Myocyte (in vitro differentiated cells): ENCODE measurements around the gene NABP2. TPM values are rescaled to one million over a fixed set of nuclear protein-coding genes. Genes with fewer than 3 reads are reported as not detected.

Experiments
- DNase-seq: peaks from one replicate; pipeline ENCODE4 v3.0.0-alpha.2; 2012; ENCODE audit warnings: low read depth
- polyA plus RNA-seq: library from polyadenylated mRNA; unstranded; fragments of >200 nt; gene quantifications from one replicate; pipeline ENCODE4 v1.2.1, GENCODE V29; 2012; ENCODE audit warnings: missing spikeins
- total RNA-seq: library from RNA; depleted of rRNA; stranded (reverse); fragments of >200 nt; gene quantifications from 2 replicates; pipeline ENCODE4 v1.2.3, GENCODE V29; 2014

The NABP2 gene
- total RNA-seq: 29.2 and 32.0 TPM in 2 replicates
- 44.5 TPM for polyA plus RNA-seq

DNA sequence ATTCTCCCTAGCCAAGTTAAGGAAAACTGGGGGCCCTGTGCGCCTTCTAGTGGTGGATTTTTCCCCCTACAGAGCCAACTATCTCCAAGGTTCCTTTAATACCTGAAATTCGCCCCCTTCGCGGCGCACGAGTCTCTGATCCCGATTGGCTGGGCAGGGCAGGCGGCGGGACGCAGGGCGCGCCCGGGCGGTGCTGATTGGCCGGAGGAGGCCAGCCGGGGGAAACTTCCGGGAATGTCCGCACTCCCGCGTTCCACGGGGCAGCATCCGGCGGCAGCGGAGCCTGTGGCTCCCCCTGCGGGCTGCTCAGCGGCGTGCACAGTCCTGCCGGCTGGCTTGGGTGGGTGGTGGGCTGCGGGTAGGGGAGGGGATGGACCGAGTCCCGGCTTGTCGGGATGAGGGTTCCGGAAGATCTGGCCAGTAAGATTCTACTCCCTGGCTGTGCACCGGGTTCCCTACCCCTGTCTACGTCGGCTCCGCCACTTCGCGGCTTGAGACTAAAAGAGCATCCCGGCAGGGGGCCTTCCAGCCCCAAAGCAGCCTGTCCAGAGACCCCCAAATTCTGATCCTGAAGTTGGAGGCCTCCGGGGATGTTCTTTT lies at the start of gene NABP2:
Gene NABP2, plus strand, starts transcription at position 241 of the 600 bp plus-strand sequence. CDS start 515 bp downstream, outside the sequence.
- peak; percentile 99 for DNase-seq

DNA sequence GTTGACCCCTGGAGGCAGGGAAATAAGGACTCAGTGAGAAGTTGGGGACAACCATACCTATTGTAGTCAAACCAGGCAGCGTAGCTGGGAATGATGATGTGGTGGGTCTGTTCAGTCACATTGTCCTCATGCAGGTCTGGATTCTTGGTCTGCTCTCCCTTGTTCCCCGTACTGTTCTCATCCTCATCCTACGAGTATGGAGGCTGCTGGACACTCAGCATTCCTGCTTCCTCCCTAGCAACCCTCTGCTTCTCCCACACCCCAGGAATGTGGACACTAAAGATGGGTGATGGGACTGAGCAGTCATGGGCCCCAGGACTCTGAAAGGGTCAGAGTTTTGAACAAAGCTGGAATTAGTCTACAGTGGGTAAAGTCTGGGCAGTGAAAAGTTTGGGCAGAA lies 45.8 kb upstream of the NABP2 start:
- no peak for DNase-seq

DNA sequence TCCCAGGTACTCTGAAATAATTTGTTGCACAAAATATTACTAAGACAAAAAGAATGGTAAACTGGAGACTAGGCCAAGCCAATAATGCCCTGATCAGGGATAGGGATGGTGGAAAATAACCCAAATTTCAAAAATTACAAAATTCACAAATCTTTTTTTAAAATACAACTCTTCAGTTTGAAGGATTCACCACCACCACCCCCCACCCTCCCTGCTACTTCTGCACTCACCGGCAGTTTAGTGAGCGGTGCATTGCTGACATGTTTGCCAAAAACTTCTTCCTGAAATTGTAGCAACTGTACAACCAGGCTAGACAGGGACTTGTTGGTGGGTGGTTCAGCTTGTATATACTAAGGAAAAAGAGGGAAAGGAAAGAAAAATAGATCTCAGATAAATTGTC lies 37.2 kb upstream of the NABP2 start:
- DNase-seq: no peak

DNA sequence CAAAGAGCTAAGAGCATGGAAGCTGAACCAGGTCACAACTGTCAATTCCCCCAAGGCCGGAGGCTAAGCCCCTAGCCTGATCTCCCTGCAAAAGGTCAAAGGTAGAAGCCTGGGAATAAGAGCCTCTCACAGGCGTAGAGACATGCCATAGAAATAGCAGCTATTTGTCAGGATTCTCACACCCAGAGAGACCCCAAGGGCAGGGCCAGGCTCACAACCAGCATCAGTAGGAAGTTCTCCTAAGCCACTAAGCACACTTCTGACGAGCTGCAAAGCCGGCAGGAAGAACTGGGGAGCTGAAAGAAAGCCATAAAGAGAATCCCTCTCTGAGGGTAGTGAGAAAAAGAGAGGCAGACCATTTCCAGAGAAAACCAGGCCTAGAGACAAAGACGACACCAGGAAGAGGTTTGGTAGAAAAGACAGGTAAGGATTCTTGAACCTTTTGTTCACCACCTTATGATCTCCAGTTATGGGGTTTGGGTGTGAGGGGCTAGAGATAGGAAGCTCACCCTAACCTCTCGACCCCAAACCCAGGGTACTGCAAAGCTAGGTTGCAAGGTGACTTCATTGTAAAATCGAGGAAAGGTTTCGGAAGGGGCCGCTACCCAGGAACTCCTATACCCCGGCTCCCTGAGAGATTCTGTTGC lies 35.9 kb upstream of the NABP2 start:
- no peak for DNase-seq

DNA sequence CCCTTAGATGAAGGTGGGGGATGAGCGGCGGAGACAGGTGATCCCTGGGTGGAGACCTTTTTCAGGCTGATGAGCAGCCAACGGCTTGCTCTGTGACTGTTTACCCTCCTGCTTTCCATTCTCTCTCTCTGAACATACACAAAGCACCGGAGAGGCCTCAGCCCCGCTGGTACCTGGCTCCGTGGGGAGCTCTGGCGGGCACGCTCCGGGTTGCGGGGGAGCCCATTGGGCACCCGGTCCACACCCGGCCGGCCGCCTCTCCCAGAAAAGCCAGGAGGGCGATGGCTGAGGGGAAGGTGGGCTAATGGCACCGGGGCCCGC lies 35.4 kb upstream of the NABP2 start:
- no peak for DNase-seq

DNA sequence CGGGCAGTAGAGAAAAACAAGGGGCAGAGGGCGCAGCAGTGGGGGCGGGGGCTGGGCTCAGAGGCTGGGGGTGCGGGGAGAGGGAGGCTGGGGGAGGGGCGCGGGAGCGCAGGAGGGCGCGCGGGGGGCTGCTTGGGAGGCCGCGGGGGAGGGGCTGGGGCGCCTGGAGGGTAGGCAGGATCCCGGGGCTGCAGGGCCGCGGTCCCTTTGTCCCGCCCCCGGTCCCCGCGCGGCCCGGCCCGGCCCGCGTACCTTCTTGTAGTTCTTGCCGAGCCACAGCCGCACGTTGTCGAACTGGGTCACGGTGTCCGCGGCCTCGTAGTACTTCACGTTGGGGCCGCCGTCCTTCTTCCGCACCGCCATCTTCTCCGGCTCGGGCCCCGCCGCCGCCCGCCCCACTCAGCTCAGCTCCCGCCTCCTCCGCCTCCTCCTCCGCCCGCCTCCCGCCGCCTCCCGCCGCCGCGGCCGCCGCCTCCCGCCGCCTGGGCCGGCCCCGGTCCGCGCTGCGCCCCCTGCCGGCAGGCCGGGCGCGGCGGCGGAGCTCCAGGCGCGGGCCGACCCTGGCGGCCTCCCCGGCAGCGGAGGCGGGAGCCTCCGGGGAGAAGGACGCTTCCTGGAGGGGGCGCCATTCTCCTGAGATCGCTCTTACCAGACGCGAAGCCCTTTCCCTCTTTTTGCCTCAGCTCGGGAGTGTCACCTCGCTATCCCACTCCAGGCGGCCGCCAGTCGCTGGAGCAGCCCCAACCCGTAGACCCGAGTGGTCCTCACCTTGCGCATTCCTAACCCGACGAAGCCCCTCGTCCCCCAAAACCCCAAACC lies 34.8 kb upstream of the NABP2 start, which contains the start of gene SMARCC2:
Gene SMARCC2, minus strand, starts transcription at position 385 of the 819 bp plus-strand sequence. Its CDS starts 22 bp downstream, at position 363.
- DNase-seq: peak; percentile 90

DNA sequence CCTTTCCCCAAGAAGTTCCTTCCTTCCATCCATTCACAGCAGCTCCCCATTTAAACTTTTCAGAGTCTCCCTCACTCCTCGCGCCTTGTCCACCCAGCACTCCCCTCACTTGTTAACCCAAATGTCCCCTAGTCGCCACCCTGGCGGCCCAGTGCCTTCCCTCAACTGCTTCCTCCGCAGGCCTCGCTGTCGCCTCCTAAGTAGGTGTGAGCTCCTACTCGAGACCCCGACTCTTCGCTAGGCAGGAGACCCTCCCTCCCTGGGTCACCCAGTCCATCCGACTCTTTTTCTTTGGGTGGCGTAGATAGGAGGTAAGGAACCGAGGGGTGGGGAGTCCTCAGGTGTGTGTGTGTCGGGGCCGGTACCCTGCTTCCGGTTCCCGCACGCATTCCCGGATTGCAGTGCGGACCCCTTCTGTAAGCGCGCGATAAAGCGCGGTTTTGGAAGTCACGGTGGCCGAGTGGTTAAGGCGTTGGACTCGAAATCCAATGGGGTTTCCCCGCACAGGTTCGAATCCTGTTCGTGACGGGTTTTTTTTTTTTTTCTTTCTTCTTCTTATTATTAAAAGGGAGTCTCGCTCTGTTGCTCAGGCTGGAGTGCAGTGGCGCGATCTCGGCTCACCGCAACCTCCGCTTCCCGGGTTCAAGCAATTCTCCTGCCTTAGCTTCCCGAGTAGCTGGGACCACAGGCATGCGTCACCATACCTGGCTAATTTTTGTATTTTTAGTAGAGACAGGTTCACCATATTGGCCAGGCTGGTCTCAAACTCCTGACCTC lies 34.0 kb upstream of the NABP2 start:
- peak; percentile 86 for DNase-seq

DNA sequence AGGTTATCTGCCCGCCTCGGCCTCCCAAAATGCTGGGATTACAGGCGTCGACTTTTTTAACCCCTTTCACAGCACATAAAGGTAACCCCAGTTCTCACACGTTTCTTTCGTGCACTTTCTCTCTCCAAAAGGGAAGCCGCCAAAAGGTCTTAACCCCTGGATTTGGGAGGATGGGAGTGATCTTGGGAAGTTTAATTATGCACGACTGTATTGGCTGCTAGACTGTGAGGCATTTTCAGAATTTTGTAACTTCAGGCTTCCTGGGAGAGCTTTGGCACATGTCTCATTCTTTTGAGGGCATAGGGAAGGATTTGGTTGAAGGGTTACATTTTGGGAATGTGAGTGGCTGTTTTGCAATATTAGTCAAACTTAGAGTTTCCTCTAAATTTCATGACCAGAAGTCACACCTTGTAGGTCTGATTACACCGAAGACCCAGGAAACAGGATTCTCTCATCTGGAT lies 33.4 kb upstream of the NABP2 start:
- DNase-seq: no peak

DNA sequence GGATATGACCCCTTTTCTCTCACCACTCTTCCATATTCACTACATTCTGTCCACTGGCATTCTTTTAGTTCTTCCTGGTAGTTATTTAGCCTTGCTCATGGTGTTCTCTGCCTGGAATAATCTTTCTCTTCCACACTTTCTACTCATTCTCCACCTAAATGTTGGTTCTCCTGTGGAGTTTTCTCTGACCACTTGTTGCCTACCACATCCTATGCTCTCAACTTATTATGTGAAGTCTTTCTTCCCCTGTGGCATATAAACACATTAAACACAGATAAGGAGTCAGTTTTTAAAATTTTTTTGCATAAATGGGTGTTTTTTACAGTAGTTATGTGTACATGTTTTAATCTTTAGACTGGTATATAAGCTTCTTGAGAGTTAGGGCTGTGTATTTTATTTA lies 31.6 kb upstream of the NABP2 start:
- DNase-seq: no peak

DNA sequence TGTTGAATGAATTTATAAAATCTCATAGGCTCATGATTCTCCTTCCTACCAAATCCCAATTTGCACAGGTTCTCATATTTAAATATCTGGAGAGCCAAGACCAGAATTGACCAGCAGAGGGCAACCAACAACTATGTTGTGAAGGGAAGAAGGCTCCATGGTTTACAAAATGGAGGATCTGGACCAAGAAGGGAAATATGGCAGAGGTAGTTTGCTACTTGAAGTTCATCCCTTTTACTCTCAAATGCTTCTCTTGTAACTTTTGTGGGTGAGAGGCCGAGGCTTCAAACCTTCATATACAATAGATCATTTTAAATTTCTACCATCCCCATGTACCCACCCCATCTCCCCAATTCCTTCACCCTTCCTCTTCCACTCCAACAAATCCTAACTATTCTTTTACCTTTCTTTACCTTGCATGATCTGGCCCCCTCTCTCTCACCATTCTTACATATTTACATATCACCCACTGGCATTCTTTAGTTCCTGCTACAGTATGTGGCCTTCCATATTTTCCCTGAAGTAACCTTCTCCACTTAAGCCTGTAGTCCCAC lies 31.0 kb upstream of the NABP2 start:
- peak; percentile 91 for DNase-seq

DNA sequence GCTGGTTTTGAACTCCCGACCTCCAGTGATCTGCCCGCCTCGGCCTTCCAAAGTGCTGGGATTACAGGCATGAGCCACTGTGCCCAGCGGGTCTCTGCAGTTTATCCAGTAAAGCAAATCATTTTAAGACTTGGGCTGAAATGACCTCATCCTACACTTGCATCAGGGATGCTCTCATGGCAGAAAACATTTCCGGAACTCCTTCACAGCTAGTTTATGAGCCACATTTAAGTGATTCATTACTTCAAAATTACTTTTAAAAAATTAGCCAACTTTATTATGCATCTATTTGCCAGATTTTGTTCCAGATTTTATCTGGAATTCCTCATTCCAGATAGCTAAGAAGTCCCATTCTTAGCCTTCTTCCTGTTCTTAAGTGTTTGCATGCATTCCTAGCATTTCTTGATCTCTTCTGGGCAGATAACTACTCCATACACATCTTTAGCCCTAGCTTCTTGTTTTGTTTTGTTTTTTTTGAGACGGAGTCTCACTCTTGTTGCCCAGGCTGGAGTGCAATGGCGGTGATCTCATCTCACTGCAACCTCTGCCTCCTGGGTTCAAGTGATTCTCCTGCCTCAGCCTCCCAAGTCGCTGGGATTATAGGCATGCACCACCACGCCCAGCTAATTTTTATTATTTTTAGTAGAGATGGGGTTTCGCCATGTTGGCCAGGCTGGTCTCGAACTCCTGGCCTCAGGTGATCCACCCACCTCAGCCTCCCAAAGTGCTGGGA lies 27.2 kb upstream of the NABP2 start:
- DNase-seq: peak; percentile 42

DNA sequence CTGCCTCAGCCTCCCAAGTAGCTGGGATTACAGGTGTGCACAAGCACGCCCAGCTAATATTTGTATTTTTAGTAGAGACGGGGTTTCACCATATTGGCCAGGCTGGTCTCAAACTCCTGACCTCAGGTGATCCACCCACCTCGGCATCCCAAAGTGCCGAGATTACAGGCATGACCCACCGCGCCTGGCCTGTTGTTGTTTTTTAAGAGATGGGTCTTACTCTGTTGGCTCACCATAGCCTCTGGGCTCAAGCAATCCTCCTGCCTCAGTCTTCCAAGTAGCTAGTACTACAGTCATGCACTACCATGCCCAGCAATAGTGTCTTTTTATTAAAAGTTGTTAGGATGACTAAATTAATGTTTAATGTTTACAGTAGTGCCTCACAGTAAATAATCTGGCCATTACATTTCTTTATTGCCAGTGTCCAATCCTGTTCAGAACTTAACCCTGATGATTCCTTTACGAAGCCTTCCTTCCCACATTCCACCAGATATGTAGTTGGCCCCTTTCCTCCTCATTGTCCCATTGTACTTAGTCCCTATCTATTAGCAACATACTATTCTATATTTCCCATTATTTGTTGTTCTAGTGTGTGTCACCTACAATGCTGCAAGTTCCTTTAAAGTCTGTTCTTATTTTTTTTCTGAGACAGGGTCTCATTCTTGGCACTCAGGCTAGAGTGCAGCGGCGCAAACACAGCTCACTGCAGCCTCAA lies 26.1 kb upstream of the NABP2 start:
- DNase-seq: no peak

DNA sequence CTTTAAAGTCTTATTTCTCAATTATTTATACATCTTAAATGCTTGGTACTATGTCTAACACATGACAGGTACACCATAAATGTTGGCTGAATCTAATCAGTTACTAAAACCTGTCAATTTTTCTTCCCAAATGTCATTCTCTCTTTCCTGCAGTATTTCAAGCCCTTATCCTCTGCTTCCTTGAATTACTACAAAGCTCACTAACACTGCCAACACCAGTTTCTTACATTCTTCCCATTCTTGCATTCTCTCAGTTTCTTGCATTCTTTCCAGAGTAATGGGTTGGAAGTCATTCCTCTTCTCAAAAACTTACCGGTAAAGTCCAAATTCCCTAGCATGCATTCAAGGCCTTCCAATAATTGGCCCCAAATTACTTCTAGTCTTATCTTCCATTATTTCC lies 25.3 kb upstream of the NABP2 start:
- no peak for DNase-seq

DNA sequence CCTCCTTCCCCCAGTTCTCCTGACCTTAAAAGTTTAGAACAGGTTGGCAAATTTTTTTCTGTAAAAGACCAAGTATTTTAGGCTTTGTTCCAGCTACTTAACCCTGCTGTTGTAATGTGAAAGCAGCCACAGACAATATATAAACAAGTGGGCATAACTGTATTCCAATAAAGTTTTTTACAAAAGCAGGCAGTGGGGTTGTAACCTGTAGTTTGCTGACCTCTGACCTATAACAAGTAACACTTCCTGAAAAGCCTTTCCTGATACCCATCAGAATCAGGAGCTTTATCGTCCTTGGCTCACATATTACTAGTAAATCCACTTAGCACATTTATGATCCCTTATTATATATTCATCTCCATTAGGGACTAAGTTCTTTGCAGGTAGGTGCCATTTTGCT lies 21.8 kb upstream of the NABP2 start:
- no peak for DNase-seq

DNA sequence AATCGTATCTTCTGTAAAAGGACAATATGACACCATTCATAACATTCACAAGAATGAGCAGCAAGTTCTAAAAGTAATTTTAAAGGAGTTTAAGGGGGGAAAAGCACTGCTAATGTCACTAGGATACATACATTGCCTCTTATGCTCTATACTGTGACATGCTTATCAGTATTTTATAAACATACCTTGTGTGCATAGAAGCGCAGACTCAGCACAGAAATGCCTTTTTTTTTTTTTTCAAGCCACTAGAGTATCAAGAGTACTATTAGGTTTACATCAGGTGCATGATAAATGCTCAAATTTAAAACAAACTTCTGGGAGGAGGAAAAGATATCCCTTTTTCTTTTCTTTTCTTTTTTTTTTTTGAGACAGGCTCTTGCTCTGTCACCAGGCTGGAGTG lies 21.3 kb upstream of the NABP2 start:
- DNase-seq: no peak

DNA sequence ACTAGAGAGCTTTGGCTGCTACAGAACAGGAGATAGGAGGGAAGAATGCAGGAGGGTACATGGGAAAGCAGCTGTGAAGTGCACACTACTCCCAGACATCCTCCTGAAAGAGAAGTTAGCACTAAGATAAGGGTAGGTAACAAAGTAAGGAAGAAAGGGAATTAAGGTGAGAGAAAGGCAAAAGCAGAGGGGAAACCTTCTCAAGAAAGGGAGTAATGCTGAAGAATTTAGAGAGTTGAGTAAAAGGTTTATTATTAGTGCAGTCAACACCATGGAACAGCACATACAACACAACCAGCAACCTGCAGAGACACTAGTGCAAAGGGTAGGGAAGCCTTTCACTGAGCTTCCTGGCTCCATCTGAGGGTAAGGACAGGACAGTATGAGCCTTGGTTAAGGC lies 19.9 kb upstream of the NABP2 start:
- no peak for DNase-seq

DNA sequence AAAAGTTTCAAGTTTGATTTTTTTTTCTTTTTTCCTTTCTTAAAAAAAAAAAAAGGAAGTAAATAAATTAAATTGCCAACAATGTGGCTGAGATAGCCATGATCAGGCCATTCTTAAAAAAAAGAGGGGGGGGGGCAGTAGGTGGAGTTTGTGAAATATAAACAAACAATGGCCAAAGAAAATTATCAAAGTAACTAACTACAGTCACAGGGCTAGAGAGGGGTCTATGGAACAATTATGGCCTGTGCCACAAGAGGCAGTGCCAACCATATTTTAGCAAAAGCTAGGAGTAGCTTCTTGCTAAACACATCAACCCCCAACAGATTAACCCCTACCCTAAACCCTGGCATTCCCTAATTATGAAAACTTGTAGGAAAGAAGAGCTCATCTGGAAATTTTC lies 18.7 kb upstream of the NABP2 start:
- no peak for DNase-seq

DNA sequence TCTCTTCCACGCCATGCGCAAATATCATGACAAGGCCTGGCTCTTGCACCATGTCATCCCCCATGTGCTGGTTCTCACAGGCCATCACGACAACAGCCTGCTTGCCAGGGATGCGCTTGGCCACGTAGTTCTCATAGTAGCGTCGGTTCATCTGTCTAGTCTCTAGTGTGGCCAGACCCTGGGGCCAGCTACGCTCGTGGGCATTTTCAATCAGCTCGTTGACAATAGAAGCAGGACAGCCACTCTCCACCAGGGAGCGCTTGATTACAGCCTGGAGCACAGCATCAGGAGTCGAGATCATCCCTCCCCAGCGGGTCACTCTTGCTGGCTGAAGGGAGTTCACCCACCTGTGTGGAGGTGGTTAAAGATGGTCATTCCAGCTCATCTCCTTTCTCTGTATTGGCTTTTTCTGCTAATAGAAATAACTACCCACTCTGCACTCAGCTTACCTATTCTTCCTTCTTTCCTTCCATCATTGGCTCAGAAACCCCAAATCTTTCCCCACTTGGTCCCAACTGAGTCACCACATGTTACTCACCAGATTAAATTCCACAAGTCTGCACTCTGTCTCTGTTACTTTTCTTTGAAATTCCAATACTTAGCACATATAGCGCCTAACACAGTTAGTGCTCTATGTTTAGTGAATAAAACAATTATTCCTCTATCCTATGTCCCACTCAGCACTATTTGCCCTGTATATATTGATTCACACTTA lies 17.5 kb upstream of the NABP2 start:
- DNase-seq: peak; percentile 46

DNA sequence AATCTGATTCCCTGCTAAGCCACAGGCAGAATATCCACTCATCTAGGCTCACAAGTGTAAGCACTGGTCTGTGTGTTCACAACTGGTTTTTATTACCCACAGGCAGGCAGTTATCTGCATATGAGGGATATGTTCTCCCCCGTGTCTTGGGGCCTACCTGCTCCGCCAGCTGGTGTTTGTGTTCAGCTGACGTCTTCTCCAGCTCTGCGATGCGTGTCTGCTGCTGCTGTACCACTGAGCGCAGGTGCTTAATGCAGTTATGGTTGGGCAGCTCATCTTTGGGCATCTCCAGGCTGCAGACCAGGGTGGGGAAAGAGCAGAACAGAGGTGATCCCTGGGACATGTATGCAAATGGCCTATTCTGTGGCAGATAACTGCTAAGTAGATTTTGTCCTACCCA lies 16.1 kb upstream of the NABP2 start:
- no peak for DNase-seq
